DMS 273 (cell line): ENCODE measurements around the gene SLC26A8.
"Not testable (repeated sequence)": the region's sequence is repeated elsewhere in the genome, so short reads cannot be mapped to it uniquely, and the experiment has no call there.

Experiments used
- DNase-seq: peaks from one replicate; lab custom pipeline; 2025; ENCODE audit not compliant: unreplicated experiment; lab: John Stamatoyannopoulos, UW

SLC26A8 gene

GRCh38 chr6:36018339-36018738, 6.1 kb downstream of the SLC26A8 start:
- no peak for DNase-seq

GRCh38 chr6:36015666-36016065, 8.8 kb downstream of the SLC26A8 start:
- DNase-seq: no peak

- no peak for DNase-seq
These were observed 24.0 kb downstream of the SLC26A8 start for GRCh38 chr6:36000451-36000850.

GRCh38 chr6:35993150-35993549, 31.3 kb downstream of the SLC26A8 start:
- DNase-seq: no peak

GRCh38 chr6:35988047-35988446, 36.4 kb downstream of the SLC26A8 start:
- DNase-seq: not testable (repeated sequence)

GRCh38 chr6:35984701-35985100, 39.7 kb downstream of the SLC26A8 start:
- DNase-seq: no peak

- peak; percentile 51 for DNase-seq
These were observed 43.3 kb downstream of the SLC26A8 start for GRCh38 chr6:35980991-35981645.

GRCh38 chr6:35980126-35980525, 44.3 kb downstream of the SLC26A8 start:
- not testable (repeated sequence) for DNase-seq

GRCh38 chr6:35977308-35977707, 47.1 kb downstream of the SLC26A8 start:
- no peak for DNase-seq

GRCh38 chr6:35973670-35974222, 50.7 kb downstream of the SLC26A8 start:
- DNase-seq: no peak

- DNase-seq: peak; percentile 37
These were observed 51.7 kb downstream of the SLC26A8 start for GRCh38 chr6:35972471-35973367.

- DNase-seq: no peak
These were observed 54.3 kb downstream of the SLC26A8 start for GRCh38 chr6:35970181-35970580.

GRCh38 chr6:35969646-35970045, 54.8 kb downstream of the SLC26A8 start:
- DNase-seq: no peak

- no peak for DNase-seq
These were observed 55.6 kb downstream of the SLC26A8 start for GRCh38 chr6:35968821-35969220.

GRCh38 chr6:35967076-35967774, 57.2 kb downstream of the SLC26A8 start:
- peak; percentile 32 for DNase-seq

- no peak for DNase-seq
These were observed 61.5 kb downstream of the SLC26A8 start for GRCh38 chr6:35962779-35963560.

GRCh38 chr6:35960187-35960586, 64.3 kb downstream of the SLC26A8 start:
- no peak for DNase-seq

GRCh38 chr6:35955970-35956369, 68.5 kb downstream of the SLC26A8 start:
- peak; percentile 14 for DNase-seq

- no peak for DNase-seq
These were observed 68.9 kb downstream of the SLC26A8 start for GRCh38 chr6:35955521-35955920.

GRCh38 chr6:35955071-35955470, 69.4 kb downstream of the SLC26A8 start:
- DNase-seq: no peak

GRCh38 chr6:35954333-35954732, 70.1 kb downstream of the SLC26A8 start:
- DNase-seq: no peak
